Keratinocyte (primary cell): Measurements from ENCODE around the gene SEMA3D.

Experiments used
- CTCF ChIP-seq, 3 experiments: IDR thresholded peaks in 1 of 3; conservative IDR thresholded peaks in 1 of 3; optimal IDR thresholded peaks in 1 of 3; 2 replicates in 2 of 3; 3 replicates in 1 of 3; pipeline versions ENCODE3 to v1.5.1; 2011; ENCODE audit warnings: low read length in 3 of 3, mild to moderate bottlenecking in 3 of 3, moderate library complexity in 2 of 3, control low read depth in 1 of 3, inconsistent platforms in 1 of 3; ENCODE audit not compliant: insufficient read depth in 2 of 3; ENCODE audit errors: extremely low read depth in 1 of 3
- EZH2 ChIP-seq: IDR thresholded peaks from one replicate; pipeline ENCODE4 v1.6.1; 2012; ENCODE audit warnings: inconsistent platforms, mild to moderate bottlenecking, low read length, moderate library complexity

DNA sequence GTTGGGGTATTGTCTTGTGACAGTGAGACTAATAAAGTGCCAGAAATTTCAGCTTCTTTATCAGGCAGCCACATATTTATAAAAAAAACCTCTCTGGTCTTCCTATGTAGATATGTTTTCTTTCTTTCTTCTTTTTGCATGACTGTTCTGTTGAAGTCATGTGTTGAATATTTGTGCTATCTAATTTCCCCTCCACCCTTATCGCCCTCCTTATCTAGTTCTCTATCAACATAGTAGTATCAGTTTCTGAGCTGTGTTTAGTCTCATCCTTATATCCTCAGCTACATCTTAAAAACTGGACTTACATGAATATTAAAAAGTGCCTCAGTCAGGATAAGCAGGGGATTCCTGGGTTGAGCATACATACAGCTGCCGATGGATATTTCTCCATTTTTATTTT is 53.9 kb downstream of the SEMA3D start:
- TF ChIP-seq CTCF (optimal IDR thresholded peaks at IDR 0.05 in 1 of 3, IDR thresholded peaks at IDR 0.05 in 1 of 3, conservative IDR thresholded peaks at IDR 0.05 in 1 of 3; ENCODE audit: extremely low read depth in 1 of 3, insufficient read depth in 2 of 3, low read length in 3 of 3) (no peak), EZH2 (no peak)
